Astrocyte (in vitro differentiated cells and primary cell): ENCODE measurements around the gene METTL26.

ENCODE experiments used
- EZH2 ChIP-seq: IDR thresholded peaks from 2 replicates; pipeline ENCODE4 v1.6.1; 2012; ENCODE audit warnings: mild to moderate bottlenecking, low read length, inconsistent platforms; ENCODE audit not compliant: insufficient read depth
- TF ChIP-seq, protein P1 (sequence below): IDR thresholded peaks from 2 replicates; pipeline ENCODE4 v1.5.1; 2011; ENCODE audit warnings: low read depth, mild to moderate bottlenecking, inconsistent platforms, low read length, moderate library complexity; ENCODE audit not compliant: insufficient read depth

DNA sequence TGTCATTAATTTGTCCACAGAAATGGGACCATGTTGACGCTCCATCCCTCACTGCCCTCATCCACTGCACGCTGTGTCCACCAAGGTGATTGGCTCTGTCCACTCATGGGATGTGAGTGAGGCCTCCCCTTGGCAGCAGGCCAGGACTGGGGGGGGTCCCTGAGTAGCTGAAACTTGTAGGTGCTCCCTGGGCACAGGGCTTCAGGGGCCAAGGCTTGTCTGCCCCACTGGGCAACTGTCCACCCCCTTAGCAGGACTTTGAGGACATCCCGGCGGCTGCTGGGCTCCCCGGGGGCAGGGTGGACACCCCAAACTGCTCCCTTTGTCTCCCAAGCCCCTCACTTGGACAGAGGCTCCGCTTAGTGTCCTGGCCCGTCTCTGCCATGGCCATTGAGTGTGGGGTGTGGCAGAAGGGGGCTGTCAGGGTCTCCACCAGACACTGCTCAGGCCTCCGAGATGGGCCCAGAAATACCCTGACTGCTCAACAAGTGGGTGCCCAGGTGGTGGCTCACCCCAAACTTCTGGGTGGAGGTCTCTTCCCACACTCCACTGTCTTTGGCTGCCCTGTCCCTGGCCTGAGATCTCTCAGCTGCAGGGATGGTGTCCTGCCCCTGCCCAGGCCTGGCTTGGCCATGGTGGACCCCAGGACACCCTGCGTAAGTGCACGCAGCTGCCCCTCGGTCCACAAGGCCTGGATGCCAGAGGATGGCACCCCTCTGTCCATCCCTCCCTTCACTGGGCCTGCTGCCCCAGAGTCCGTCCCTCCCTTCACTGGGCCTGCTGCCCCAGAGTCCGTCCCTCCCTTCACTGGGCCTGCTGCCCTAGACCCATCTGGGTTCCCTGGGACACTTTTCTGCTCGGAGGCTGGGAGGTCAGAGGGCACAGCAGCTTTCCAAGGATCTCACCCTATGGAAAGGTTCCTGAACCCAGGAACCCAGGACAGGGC is 49.2 kb downstream of the METTL26 start:
- TF ChIP-seq, protein P1, sequence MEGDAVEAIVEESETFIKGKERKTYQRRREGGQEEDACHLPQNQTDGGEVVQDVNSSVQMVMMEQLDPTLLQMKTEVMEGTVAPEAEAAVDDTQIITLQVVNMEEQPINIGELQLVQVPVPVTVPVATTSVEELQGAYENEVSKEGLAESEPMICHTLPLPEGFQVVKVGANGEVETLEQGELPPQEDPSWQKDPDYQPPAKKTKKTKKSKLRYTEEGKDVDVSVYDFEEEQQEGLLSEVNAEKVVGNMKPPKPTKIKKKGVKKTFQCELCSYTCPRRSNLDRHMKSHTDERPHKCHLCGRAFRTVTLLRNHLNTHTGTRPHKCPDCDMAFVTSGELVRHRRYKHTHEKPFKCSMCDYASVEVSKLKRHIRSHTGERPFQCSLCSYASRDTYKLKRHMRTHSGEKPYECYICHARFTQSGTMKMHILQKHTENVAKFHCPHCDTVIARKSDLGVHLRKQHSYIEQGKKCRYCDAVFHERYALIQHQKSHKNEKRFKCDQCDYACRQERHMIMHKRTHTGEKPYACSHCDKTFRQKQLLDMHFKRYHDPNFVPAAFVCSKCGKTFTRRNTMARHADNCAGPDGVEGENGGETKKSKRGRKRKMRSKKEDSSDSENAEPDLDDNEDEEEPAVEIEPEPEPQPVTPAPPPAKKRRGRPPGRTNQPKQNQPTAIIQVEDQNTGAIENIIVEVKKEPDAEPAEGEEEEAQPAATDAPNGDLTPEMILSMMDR, result no peak
- no peak for TF ChIP-seq EZH2
